Activated T-helper 17 cell treated with anti-CD3 and anti-CD28 coated beads, Interleukin-2, amount 50 U/mL, for 72 hours (primary cell): ENCODE measurements around the gene COL5A1. TPM values are rescaled to one million over a fixed set of nuclear protein-coding genes. Genes with fewer than 3 reads are reported as not detected.
A peak's percentile ranks its signal among the peaks of the same experiment; 100 is the strongest.
"Not testable (repeated sequence)": the region's sequence is repeated elsewhere in the genome, so short reads cannot be mapped to it uniquely, and the experiment has no call there.

Experiments
- ATAC-seq: fragments of 150-1000 bp; cut with Tn5 transposase; replicated peaks from 2 replicates; pipeline ENCODE4 v1.10.0; 2021; ENCODE audit warnings: mild to moderate bottlenecking, moderate library complexity
- H3K27ac Mint-ChIP-seq: one replicate; pipeline ENCODE4 v1.8.0; 2022; ENCODE audit warnings: mixed read lengths
- H3K27me3 Mint-ChIP-seq: one replicate; pipeline ENCODE4 v1.8.0; 2022; ENCODE audit warnings: mixed read lengths
- H3K36me3 Mint-ChIP-seq: one replicate; pipeline ENCODE4 v1.8.0; 2022; ENCODE audit warnings: low read depth, mild to moderate bottlenecking, mixed read lengths
- H3K4me1 Mint-ChIP-seq: one replicate; pipeline ENCODE4 v1.8.0; 2022; ENCODE audit warnings: mixed read lengths
- H3K4me3 Mint-ChIP-seq: one replicate; pipeline ENCODE4 v1.8.0; 2022; ENCODE audit warnings: mild to moderate bottlenecking, mixed read lengths
- H3K9me3 Mint-ChIP-seq: one replicate; pipeline ENCODE4 v1.8.0; 2022; ENCODE audit warnings: mixed read lengths
- total RNA-seq, 2 donors: library from RNA; stranded (reverse); gene quantifications; one replicate each; pipeline ENCODE4 v1.2.3, GENCODE V29; 2022

The COL5A1 gene
- total RNA-seq, 2 donors from 2014 or later: 0.50 to 1.3 TPM

- Mint-ChIP-seq H3K4me1 (no peaks in the 10 kb centered on the region), H3K27me3 (peaks cover 8% of the 10 kb centered on the region), H3K27ac (no peak overlapping the region), H3K9me3 (no peaks in the 10 kb centered on the region), H3K4me3 (no peak overlapping the region), H3K36me3 (no peaks in the 10 kb centered on the region)
- no peak for ATAC-seq
Observed at GRCh38 chr9:134637241-134637640, 4.4 kb upstream of the COL5A1 start.

GRCh38 chr9:134637696-134638501, 3.7 kb upstream of the COL5A1 start:
- H3K27me3 Mint-ChIP-seq: peaks cover 8% of the 10 kb centered on the region
- H3K4me1 Mint-ChIP-seq: no peaks in the 10 kb centered on the region
- ATAC-seq: no peak
- no peak overlapping the region for H3K27ac Mint-ChIP-seq
- no peaks in the 10 kb centered on the region for H3K36me3 Mint-ChIP-seq
- H3K4me3 Mint-ChIP-seq: no peak overlapping the region
- H3K9me3 Mint-ChIP-seq: no peaks in the 10 kb centered on the region

DNA sequence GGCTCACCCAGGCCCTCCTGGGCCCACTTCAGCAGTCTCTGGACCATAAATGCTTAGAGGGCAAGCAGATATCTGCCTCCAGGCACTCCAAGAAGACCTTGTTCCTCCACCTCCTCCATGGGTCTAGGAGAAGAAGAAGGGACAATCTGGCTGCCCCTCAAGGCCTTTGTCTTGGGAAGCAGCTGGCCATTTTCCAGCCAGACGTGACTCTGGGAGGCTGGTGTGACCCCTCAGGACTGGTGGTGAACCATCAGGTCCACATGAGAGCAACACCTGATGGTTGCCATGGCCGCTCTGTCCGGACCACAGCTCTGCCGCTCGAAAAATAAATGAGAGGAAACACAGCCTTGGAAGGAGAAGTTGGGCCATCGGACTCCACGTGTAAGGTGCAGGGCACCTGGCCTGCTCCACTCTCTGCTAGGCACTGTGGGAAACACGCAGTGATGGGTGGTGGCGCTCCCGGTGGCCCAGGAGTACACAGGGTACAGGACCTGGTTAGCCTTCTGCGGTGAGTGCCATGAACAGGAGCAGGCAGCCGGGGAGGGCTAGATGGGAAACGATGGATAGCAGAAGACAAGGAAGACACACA, 3.0 kb upstream of the COL5A1 start:
- Mint-ChIP-seq H3K27ac (no peak overlapping the region), H3K4me1 (no peaks in the 10 kb centered on the region), H3K4me3 (no peak overlapping the region), H3K9me3 (no peaks in the 10 kb centered on the region), H3K36me3 (no peaks in the 10 kb centered on the region), H3K27me3 (peaks cover 8% of the 10 kb centered on the region)
- ATAC-seq: no peak

GRCh38 chr9:134639994-134640393, 1.6 kb upstream of the COL5A1 start:
- no peaks in the 10 kb centered on the region for H3K9me3 Mint-ChIP-seq
- H3K4me1 Mint-ChIP-seq: no peaks in the 10 kb centered on the region
- no peak for ATAC-seq
- H3K36me3 Mint-ChIP-seq: no peaks in the 10 kb centered on the region
- H3K27ac Mint-ChIP-seq: no peak overlapping the region
- H3K4me3 Mint-ChIP-seq: no peak overlapping the region
- peaks cover 8% of the 10 kb centered on the region for H3K27me3 Mint-ChIP-seq

DNA sequence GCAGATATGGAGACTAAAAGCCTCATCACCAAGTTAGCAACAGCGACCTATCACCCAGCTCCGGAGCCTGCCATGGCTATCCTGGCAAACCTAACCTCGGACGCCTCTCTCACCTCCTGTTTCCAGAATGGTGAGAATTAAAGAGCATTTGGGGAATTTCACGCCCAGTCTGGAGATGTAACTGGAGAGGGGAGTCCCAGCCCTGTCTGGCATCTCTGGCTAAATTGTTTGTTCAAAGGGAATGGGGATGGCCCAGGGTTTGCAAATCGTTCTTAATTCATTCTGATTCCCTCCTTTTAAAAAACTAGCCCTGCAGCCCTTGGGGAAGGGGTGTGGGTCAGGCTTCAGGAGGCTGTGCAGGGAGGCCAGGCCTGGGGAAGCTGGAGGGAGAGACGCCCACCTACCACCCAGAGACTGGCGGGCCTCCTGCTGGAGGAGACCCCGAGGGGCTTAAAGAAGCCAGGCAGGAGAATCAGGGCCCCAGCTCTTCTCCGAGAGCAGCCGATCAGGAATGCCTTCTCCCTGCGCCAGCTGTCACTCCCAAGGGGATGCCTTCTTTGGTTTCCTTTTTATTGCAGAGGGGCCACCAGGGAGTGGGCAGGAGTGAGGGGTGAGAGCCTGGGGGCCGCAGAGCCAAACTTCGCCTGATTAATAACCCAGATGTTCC, 964 bp upstream of the COL5A1 start:
- Mint-ChIP-seq H3K4me1 (no peaks in the 10 kb centered on the region), H3K4me3 (no peak overlapping the region), H3K36me3 (no peaks in the 10 kb centered on the region), H3K27ac (no peak overlapping the region), H3K27me3 (peaks cover 8% of the 10 kb centered on the region), H3K9me3 (no peaks in the 10 kb centered on the region)
- no peak for ATAC-seq

DNA sequence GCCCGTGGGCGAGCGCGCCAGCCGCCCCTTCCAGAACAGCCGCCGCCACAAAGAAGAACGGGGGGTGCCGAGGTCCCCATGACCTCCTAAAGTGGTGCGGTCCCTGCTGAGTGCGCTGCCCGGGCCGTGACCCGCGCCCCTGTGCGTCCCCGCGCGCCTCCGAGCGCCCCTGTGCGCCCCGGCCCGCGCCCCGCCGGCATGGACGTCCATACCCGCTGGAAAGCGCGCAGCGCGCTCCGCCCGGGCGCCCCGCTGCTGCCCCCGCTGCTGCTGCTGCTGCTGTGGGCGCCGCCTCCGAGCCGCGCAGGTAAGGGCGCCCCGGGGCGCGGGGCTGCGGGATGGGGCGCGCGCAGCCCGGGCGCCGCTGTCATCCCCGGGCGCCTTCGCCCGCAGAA, 384 bp downstream of the COL5A1 start:
- Mint-ChIP-seq H3K27me3 (peaks cover 4% of the 10 kb centered on the region), H3K4me3 (no peak overlapping the region), H3K36me3 (no peaks in the 10 kb centered on the region), H3K4me1 (no peaks in the 10 kb centered on the region), H3K9me3 (no peaks in the 10 kb centered on the region), H3K27ac (no peak overlapping the region)
- ATAC-seq: no peak

DNA sequence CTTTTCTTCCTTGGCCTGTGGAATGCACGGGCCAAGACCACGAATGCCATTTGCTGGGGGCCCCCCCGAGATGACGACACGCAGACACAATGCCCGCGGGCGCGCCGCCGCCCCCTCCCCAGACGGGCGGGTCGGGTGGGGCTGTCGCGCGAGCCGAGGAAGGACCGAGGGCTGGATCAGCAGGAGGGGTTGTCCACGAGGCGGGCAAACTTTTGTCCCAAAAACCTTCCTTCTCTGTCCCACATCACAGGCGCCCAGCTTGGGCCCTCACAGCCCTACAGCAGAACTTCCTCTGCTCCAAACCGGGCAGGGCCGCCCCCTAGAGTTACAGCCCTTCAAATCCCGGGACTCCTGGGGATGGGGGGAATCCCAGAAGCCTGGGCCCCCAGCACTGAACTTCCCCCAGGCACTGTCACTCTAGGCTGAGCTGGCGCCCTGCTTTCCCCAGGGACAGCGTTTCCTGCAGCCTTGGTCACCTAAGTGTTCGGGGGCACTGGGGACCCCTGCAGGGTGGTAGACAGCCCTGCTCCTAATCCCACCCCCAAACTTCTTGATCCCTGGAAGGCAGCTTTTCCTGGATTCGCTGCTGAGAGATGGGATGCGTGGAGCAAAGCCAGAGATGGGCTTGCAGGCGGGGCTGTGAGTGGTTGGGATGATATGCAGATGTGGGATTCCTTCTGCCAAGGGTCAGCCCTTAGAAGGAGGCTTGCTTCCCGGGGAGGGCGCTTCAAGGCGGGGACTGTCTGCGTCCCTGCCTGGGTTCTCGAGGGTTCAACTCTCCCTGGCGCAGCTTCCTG, 980 bp downstream of the COL5A1 start:
- peak overlapping the region; percentile 36 for H3K4me3 Mint-ChIP-seq
- peaks cover 4% of the 10 kb centered on the region for H3K27me3 Mint-ChIP-seq

GRCh38 chr9:134643222-134643671, 1.6 kb downstream of the COL5A1 start:
- ATAC-seq: no peak
- H3K27me3 Mint-ChIP-seq: peaks cover 4% of the 10 kb centered on the region
- H3K4me3 Mint-ChIP-seq: peak overlapping the region; percentile 36
- H3K9me3 Mint-ChIP-seq: no peaks in the 10 kb centered on the region
- no peaks in the 10 kb centered on the region for H3K4me1 Mint-ChIP-seq
- H3K27ac Mint-ChIP-seq: no peak overlapping the region
- no peaks in the 10 kb centered on the region for H3K36me3 Mint-ChIP-seq

More for the DNA sequence above, 980 bp downstream of the COL5A1 start:
- no peaks in the 10 kb centered on the region for H3K36me3 Mint-ChIP-seq
- no peak for ATAC-seq
- H3K9me3 Mint-ChIP-seq: no peaks in the 10 kb centered on the region
- H3K27ac Mint-ChIP-seq: no peak overlapping the region
- H3K4me1 Mint-ChIP-seq: no peaks in the 10 kb centered on the region

DNA sequence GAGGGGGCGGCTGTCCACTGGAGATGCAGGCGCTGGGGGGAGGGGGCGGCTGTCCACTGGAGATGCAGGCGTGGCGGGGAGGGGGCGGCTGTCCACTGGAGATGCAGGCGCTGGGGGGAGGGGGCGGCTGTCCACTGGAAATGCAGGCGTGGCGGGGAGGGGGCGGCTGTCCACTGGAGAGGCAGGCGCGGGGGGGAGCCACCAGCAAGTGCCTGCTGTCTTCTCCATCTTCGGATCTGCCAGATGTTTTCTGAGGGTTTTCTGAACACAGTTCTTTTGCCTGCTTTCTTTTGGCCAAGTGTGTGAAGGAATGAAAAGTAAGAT, 2.8 kb downstream of the COL5A1 start:
- H3K27ac Mint-ChIP-seq, H3K27me3 Mint-ChIP-seq, H3K4me3 Mint-ChIP-seq, H3K36me3 Mint-ChIP-seq, ATAC-seq, H3K9me3 Mint-ChIP-seq, H3K4me1 Mint-ChIP-seq: not testable (repeated sequence)

DNA sequence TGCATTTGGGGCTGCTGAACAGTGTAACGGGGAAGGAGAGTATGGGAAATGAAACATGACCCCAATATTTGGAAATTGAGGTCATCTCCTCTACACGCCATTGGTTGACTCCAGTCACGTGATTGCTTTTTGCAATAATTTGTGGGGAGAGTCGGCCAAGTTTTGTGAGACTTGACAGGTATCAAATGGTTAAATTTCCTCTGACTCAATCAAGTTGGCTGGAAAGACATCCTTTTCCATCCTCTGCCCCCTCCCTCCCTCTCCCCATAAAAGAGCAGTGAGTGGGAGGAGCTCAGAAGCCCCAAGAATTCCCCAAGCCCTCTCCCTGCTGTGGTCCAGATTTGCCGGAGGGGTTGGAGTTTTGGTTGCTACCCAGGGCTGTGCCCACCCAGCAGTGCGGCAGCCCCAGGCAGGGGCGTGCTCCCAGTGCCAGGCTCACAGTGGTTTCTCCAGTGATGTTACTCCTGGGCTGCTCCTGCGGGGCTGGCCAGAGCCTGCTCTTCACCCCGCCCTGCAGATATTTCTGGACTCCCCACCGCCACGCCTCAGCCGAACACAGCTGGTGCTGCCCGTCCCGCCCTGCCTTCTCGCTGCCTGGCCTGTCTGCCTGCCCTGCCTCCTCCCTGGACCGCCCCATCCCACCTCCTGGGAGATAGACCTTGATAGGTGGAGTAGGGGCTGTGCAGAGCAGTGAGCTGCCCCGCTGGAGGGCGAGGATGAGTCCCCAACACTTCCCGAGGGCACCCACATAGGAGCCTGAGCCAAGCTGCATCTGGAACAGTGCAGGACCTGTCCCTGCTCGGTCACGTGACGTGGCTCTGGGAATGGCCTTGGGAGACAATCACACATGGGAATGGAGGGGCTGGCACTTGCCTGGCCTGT, 3.4 kb downstream of the COL5A1 start:
- no peak for ATAC-seq
- Mint-ChIP-seq H3K4me3 (no peak overlapping the region), H3K27me3 (peaks cover 4% of the 10 kb centered on the region), H3K4me1 (peaks cover 7% of the 10 kb centered on the region), H3K9me3 (no peaks in the 10 kb centered on the region), H3K36me3 (no peaks in the 10 kb centered on the region), H3K27ac (no peak overlapping the region)

GRCh38 chr9:134645607-134646365, 4.2 kb downstream of the COL5A1 start:
- no peaks in the 10 kb centered on the region for H3K36me3 Mint-ChIP-seq
- H3K4me1 Mint-ChIP-seq: peaks cover 7% of the 10 kb centered on the region
- H3K4me3 Mint-ChIP-seq: no peak overlapping the region
- no peaks in the 10 kb centered on the region for H3K27me3 Mint-ChIP-seq
- H3K9me3 Mint-ChIP-seq: no peaks in the 10 kb centered on the region
- no peak for ATAC-seq
- H3K27ac Mint-ChIP-seq: no peak overlapping the region

GRCh38 chr9:134647359-134648080, 5.9 kb downstream of the COL5A1 start:
- Mint-ChIP-seq H3K36me3 (no peaks in the 10 kb centered on the region), H3K9me3 (no peaks in the 10 kb centered on the region), H3K27ac (no peak overlapping the region), H3K4me3 (no peak overlapping the region), H3K4me1 (peaks cover 12% of the 10 kb centered on the region), H3K27me3 (no peaks in the 10 kb centered on the region)
- ATAC-seq: no peak
